NCI-H510A treated with DMSO at 0.1 percent for 48 hours (cell line): ENCODE results near the gene DPEP3.
"Not testable (repeated sequence)": the region's sequence is repeated elsewhere in the genome, so short reads cannot be mapped to it uniquely, and the experiment has no call there.

ENCODE experiments used
- DNase-seq: peaks from one replicate; lab custom pipeline; 2025; lab: John Stamatoyannopoulos, UW

The DPEP3 gene

GRCh38 chr16:67943619-67944504 is 36.4 kb downstream of the DPEP3 start, which contains the start of gene LCAT:
Gene LCAT (minus strand): TSS chr16:67944120. CDS start chr16:67944101, 19 bp downstream.
- no peak for DNase-seq

- no peak for DNase-seq
Measured at GRCh38 chr16:67943256-67943618, 37.1 kb downstream of the DPEP3 start.

GRCh38 chr16:67942510-67943255 is 37.6 kb downstream of the DPEP3 start:
- no peak for DNase-seq

GRCh38 chr16:67942200-67942509 is 38.1 kb downstream of the DPEP3 start:
- no peak for DNase-seq

GRCh38 chr16:67941469-67942199 is 38.7 kb downstream of the DPEP3 start:
- DNase-seq, result no peak

- DNase-seq, result no peak
Measured at GRCh38 chr16:67940446-67941089, 39.7 kb downstream of the DPEP3 start.

GRCh38 chr16:67939507-67940445 is 40.5 kb downstream of the DPEP3 start:
- no peak for DNase-seq

GRCh38 chr16:67937713-67938112 is 42.6 kb downstream of the DPEP3 start:
- not testable (repeated sequence) for DNase-seq

GRCh38 chr16:67936880-67937605 is 43.3 kb downstream of the DPEP3 start:
- DNase-seq, result peak; percentile 17

- DNase-seq, result no peak
Measured at GRCh38 chr16:67936124-67936879, 44.0 kb downstream of the DPEP3 start, which contains the start of gene PSMB10. Gene PSMB10 (minus strand): TSS chr16:67936850. CDS start chr16:67936749, 101 bp downstream.

- DNase-seq, result peak; percentile 93
Measured at GRCh38 chr16:67935402-67936123, 44.7 kb downstream of the DPEP3 start.

- no peak for DNase-seq
Measured at GRCh38 chr16:67935101-67935401, 45.2 kb downstream of the DPEP3 start.

- DNase-seq, result no peak
Measured at GRCh38 chr16:67934306-67935100, 45.8 kb downstream of the DPEP3 start.

- DNase-seq, result no peak
Measured at GRCh38 chr16:67933805-67934204, 46.5 kb downstream of the DPEP3 start.

GRCh38 chr16:67932462-67932840 is 47.8 kb downstream of the DPEP3 start:
- DNase-seq, result no peak

GRCh38 chr16:67931712-67932461 is 48.4 kb downstream of the DPEP3 start, which contains the start of gene CTRL:
Gene CTRL (minus strand): TSS chr16:67931862. CDS start chr16:67931852, 10 bp downstream.
- no peak for DNase-seq

GRCh38 chr16:67930678-67931211 is 49.6 kb downstream of the DPEP3 start:
- DNase-seq, result no peak
